ENCODE results near the gene DDX5. TPM values are rescaled to one million over a fixed set of nuclear protein-coding genes. Genes with fewer than 3 reads are reported as not detected.

Gene DDX5
- total RNA-seq, 1 donor from 2014 or later: 259 TPM

- DNase-seq (ENCODE audit: low read depth in 2 of 2): peak in 1 of 2 donors; percentile 85
Measured at GRCh38 chr17:64448665-64449512, 57.2 kb downstream of the DDX5 start, which contains the start of gene MILR1. TSS of gene MILR1 (plus strand) at chr17:64449115. CDS start at chr17:64449169, 54 bp downstream.

Other genes with a start within 250 kb of the DDX5 start
- 20.2 and 29.2 TPM in 2 replicates for gene TEX2, start 243.0 kb downstream of the DDX5 start, total RNA-seq
- gene PECAM1, start 115.4 kb downstream of the DDX5 start, total RNA-seq: 378 and 557 TPM in 2 replicates
- gene MILR1, start 57.2 kb downstream of the DDX5 start, total RNA-seq: 2.2 and 2.9 TPM in 2 replicates
- 3.7 and 4.7 TPM in 2 replicates for gene POLG2, start 9.2 kb downstream of the DDX5 start, total RNA-seq
- 12.2 and 17.3 TPM in 2 replicates for gene CEP95, start 688 bp upstream of the DDX5 start, total RNA-seq
- gene SMURF2, start 156.0 kb upstream of the DDX5 start, total RNA-seq: 83.8 and 99.5 TPM in 2 replicates